GM21529 (cell line): Measurements from ENCODE around the gene RBBP5.

Experiments
- ATAC-seq: cut with Tn5 transposase; IDR thresholded peaks from one replicate; pipeline ENCODE4 v1.9.1; 2021; ENCODE audit not compliant: unreplicated experiment

The RBBP5 gene

DNA sequence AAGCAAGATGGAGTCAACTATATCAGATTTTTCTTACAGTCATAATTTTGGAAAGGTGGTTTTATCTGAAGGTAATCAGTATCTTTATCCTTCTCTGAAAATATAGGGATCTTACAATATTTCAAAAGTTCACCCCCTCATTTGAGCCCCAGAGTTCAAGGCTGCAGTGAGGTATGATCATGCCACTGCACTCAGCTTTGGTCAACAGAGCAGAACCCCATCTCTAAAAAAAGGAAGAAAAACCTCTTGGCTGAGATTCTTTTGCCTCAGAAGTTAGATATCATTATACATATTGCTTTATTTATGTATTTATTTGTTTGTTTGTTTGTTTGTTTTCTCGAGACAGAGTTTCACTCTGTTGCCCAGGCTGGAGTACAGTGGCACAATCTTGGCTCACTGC, 11.5 kb upstream of the RBBP5 start:
- ATAC-seq = no peak

DNA sequence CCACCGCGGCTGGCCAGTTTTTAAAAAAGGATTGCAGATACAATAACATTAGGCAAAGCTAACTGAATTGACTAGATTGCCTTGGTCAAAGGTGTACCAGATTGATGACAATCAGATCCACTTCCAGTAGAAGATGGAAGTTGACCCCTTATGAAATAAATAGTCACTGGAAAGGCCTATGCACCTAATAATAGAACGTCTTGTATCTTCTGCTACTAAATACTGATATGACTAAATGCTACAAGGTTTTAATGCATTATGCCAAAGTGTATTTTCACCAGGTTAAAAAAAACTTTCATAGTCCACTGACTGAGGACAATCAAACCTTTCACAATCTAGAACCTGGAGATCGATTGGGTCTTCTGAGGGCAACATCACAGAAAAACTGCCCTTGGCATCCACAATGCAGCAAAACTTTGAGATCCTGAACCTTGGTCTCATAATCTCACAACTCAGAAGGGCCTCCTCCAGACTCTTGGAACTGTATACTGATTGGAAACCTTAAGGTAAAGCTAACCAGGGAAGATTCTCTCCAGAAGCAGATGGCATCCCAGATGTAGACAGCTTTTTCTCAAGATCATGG, 7.8 kb upstream of the RBBP5 start:
- ATAC-seq = no peak

DNA sequence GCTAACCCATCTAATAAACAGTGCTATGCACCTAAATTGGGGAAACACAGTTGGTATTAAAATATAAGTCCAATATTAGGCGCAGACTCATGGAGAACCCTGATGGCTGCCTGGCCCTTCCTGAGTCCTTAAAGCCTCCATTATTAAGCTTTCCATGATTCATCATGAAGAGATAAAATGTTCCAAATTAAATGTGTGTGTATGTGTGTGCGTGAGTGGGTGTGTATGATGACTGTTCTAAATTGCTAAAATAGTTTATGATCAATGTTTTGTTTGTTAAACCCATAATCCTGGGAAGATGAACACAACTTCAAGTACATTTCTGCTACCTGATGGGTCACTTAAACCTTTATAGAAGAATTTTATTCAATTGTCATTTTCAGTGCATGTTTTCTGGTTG, 6.3 kb upstream of the RBBP5 start:
- ATAC-seq = no peak

DNA sequence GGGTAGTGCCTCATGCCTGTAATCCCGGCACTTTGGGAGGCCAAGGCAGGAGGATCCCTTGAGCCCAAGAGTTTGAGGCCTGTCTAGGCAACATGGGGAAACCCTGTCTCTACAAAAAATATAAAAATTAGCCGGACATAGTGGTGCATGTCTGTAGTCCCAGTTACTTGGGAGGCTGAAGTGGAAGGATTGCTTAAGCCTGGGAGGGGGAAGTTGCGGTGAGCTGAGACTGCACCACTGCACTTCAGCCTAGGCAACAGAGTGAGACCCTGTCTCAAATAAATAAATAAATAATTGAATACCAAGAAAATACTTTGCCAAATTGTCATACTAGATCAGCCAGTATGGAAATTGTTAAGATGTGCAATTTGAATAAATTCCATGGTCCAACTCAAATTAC, 5.9 kb upstream of the RBBP5 start:
- ATAC-seq = no peak

DNA sequence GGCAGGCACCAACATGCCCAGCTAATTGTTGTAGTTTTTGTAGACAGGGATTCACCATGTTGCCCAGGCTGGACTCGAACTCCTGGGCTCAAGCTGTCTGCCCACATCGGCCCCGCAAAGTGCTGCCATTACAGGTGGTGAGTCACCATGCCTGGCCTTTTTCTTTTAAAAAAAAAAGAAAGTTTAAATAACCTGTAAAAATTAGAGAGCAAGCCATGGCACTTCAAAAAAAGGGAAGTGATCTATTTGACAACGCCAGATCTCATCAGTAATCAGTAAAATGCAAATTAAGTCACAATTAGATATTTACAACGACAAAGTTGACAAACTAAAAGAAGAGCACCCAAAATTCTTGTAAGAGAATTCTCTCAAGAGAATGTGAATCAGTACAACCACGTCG, 2.9 kb upstream of the RBBP5 start:
- ATAC-seq = no peak

DNA sequence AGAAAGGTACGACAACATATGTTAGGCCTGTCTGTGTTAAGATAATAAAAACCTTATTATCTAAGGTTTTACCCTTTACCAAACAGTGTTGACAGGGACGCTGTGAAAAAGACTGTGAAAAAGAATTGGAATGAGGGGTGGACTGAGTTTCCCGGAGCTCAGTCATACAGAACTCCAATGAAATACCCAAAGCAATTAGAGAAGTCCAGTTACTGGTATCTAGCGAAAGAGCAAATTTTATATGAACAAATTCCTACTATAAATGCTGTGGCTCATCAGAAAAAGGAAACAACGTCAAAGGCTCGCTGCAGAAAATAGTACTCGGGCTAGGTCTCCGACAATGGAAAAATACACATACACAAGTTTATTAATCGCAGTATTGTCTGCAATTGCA, 708 bp upstream of the RBBP5 start:
- peak; percentile 9 for ATAC-seq

DNA sequence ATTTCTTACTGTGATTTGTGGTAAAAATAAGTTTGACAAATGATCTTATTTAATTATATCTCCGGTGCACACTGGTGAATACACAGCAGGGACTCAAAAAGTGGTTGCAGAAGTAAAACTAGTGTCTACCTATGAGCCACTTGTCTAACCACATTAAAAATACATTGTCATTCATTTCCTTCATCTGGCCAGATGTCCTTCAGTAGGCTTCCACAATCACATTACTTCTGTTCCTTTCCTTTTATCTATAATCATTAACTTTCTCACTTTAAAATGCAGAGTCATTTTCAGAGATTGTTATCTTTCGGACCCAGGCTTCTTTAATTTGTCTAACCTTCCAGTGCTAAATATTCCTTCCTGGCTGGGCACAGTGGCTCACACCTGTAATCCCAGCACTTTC, 3.0 kb downstream of the RBBP5 start:
- no peak for ATAC-seq

DNA sequence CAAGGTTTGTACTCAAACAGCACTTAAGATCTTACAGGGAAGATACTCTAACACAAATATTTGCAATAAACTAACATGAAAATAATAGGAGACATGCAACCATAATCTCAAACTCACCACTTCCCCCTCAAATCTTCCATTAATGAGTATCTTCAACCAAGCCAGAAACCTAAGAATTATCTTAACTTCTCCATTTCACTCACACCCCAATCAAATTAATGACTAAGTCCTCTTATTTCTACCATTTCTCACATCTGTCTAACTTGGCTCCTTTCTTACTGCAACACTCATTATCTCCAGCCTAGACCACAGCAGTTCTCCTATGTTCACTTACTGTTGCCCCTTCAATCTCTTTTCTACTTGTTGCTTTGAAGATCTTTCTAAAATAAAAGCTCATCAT, 10.4 kb downstream of the RBBP5 start:
- ATAC-seq = no peak

DNA sequence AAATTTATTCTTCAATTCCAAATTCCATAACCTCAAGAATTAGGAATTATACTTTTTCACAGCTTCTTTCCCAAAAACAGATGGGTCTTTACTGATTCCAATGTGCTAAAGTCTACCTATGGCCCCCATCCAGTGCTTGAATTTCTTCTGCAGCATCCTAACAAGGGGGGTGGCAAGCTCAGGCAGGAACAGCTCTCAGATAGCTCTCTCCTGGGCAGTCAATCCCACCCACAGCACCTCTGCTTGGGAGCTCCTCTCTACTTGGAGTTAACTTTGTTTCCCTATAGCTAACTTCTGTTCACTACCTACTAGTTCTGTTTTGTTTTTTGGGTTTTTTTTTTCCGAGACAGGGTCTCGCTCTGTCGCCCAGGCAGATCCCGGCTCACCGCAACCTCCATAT, 12.1 kb downstream of the RBBP5 start:
- ATAC-seq = no peak

DNA sequence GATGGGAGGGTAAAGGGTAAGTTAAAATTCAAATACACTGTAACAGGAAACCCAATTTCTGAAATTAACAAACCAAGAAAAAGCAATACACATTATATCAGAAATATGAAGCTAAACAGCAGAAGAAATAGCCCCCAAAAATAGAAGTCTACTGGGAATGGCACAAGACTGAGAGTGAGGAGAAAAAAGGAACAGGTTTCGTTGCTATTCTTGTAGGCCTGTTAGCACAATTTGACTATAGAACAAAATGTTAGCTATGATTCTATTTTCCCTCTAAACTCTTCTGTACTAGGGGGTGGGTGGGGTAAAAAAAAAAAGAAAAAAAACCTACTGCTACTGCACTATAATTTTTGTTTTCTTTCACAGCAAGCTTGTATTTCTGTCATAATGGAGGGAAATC, 12.5 kb downstream of the RBBP5 start:
- no peak for ATAC-seq

DNA sequence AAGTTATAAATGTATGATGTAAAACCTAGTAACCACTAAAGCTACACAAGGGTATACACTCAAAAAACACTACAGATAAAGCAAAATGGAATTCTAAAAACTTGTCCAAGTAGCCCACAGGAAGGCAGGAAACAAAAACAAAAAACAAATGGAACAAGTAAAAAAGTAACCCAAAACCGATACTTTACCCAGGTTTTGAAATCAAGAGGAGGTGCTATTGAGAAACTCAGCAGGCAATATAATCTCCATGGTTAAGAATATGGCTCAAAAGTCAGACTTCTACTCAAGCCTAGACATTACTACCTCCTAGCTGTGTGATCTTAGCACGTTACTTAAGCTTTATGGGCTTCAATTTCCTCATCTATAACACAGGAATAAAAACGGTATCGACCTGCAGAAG, 13.3 kb downstream of the RBBP5 start:
- no peak for ATAC-seq

DNA sequence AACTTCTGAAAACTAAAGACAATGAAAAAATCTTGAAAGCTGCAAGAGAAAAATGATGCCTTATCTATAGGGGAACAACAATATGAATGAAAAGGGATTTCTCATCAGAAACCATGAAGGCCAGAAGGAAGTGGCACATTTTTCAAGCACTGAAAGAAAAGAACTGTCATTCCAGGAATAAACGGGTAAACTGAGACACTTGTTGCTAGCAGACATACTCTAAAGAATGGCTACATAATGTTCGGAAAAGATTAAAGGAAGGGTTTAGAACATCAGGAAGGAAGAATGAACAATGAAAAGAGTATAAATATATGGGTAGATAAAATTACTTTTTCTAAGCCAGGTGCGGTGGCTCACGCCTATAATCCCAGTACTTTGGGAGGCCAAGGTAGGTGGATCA, 14.5 kb downstream of the RBBP5 start:
- no peak for ATAC-seq

DNA sequence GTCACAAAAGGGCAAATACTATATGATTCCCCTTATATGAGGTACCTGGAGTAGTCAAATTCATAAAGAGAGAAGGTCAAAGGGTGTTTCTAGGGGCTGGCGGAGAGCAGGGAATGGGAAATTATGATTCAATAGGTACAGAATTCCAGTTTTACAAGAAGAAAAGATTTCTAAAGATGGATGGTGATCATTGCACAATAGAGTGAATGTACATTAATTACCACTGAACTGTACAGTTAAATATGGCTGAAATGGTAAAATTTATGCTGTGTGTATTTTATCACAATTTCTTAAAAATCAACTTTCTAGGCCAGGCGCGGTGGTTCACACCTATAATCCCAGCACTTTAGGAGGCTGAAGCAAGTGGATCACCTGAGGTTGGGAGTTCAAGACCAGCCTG, 19.4 kb downstream of the RBBP5 start:
- no peak for ATAC-seq

DNA sequence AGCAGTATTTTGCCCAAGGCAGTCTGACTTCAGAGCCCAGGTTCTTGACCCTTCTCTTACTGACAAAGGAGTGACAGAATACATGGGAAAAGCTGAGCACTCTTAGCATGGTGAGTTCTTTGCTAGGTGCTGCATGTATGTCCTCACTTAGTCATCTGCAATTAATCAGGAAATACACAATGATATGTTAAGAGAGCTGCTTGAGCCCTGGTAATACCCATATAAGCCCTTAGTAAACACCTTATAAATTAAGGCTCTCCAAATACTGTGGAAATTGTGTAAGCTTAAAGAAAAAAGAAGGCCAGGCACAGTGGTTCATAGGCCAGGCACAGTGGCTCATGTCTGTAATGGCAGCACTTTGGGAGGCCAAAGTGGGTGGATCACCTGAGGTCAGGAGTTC, 23.5 kb downstream of the RBBP5 start:
- no peak for ATAC-seq

DNA sequence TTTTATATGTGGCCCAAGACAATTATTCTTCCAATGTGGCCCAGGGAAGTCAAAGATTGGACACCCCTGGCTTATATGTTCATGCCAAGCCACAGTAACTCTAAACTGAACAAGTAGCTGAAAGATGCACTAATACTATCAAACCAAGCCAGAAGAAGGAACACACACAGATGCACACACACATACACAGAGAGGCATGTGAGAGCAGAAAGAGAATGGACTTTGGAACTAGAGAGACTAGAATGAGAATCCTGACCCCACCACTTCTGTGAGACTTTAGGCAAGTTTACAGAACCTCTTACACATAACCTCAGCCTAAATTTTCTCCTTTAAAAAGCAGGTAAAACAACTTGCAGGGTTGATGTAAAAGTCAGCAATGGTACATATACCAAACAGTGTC, 26.4 kb downstream of the RBBP5 start:
- ATAC-seq = no peak

DNA sequence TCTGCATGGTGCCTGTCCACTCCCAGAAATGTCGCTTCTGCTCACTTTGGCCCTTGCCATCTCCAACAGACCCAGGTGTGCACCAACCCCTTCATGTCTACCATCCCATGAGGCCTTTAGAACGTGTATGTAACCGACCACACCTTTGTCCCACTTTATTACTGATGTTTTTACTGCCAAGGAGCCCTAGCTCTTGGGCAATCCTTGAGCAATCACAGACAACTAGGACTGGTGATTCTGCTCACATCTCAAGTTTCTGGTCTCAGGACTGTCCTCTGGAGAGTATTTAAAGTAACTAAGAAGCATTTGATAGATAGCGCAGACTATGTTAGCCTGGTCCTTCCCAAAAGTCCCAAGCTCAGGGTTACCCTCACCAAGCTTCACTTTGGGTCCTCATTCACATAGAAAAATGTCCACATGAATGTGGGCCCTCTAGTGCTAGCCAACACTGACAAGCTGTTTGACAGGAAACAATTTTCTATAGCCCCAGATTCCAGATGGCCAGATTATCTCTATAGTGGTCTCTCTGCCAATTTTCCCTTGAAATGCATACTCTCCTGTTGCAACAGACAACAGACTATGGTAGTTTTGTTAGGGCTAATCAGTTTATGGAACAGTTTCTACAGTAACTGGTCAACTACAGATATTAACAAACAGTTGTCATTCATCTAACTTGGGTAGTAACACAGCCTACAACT, 30.6 kb downstream of the RBBP5 start:
- ATAC-seq = no peak

DNA sequence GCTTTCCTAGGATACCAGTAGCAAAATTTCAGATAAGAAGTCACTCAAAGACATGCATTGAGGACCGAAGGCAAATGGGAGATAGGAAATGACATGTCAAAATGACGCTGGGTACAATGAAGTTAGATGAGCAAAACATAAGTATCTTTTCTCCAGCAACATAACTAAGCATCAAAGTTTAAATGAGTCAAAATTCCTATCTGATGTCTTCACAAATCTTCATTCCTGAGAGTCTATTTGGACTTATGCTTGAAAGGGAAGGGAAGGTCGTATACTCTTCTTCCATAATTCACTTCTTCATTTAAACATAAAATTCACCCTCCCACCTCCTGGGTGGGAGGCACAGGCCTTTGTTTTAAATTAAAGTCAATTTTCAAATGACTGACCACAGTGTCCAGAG, 33.4 kb downstream of the RBBP5 start:
- ATAC-seq = no peak

DNA sequence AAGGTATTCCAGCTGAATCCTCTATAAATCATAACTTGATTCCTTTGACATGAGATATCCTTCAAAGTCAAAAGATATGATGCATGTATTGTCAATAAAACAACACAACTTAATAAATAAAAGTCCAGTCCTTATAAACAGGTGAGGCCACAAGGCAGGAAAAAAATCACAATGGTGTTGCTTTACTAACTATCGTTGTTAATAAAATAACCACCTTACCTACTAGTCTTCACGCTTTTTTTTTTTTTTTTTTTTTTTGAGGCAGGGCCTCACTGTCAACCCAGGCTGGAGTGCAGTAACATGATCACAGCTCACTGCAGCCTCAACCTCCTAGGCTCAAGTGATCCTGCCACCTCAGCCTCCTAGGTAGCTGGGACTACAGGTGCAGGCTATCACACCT, 37.4 kb downstream of the RBBP5 start, which contains the start of gene TMEM81:
Gene TMEM81 (minus strand): TSS at position 101 of the 400 bp plus-strand sequence. CDS start 140 bp downstream, outside the sequence.
- no peak for ATAC-seq

DNA sequence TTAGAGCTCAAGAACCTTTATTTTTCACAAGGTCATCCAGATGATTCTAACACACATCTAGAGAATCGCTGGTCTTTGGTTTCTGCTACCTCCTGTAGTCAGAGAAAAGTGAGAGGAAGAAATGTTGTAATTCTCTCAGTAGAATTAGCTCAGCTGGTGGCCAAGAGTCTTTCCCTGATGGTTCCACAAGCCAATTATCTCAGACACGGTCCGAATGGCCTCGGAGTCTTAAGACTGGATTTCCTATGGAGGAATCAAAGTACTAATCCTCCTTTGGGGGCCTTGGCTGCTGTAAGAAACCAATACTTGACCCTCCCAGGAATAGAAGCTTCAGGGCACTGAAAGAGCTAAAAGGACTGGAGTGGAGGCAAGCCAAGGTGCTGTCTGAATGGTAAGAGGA, 39.3 kb downstream of the RBBP5 start:
- no peak for ATAC-seq

DNA sequence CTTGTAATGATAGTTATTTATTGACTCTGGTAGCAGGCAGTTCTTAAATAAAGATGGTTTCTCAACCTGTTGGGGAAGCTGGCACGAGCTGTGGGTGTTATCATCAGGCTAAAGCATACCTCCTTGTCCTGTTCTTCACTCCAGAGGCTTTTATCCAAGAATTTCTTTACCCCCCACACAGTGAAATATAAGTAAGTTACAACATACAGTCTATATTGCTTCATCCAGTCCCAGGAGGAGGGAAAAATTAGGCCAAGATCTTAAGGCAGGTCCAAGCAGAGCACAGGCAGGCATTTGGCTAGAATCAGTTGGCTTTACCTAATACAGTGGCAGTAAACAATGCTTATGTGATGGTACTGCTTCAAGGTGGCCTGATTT, 43.9 kb downstream of the RBBP5 start:
- ATAC-seq = no peak

DNA sequence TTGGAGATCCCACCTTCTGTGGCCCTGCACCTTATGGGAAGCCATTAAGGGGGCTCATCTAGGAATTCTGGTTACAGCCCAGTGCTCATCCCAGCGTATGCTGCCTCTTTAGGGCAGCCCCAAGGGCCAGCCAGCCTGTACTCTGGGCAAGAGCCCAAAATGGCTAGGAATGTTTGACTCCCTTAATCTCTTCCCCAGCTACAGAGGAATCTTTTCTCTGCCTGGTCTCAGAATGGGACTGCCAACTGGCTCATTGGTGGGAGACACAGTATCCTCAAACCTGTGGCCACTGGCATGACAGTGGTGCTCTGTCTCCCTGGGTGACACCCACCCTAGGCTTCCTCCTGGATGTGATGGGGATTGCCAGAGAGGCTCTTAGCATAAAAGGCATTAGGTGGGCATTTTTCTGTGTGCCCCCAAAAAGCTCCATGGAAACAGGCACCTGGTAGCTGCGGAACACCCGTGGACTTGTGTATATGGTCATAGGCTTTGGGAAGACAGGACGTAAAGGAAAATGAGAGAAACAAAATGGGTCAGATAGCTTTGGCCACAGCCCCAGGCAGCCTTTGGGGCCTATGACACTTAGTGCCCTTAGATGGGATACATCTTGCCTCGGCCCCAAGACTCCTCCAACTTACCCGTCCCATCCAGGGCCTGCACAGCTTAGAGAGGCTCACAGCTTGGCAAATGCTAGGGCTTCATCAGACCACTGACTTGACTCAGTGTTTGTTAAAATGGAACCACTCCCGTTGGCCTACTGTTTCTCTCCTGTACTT, 44.4 kb downstream of the RBBP5 start:
- no peak for ATAC-seq

DNA sequence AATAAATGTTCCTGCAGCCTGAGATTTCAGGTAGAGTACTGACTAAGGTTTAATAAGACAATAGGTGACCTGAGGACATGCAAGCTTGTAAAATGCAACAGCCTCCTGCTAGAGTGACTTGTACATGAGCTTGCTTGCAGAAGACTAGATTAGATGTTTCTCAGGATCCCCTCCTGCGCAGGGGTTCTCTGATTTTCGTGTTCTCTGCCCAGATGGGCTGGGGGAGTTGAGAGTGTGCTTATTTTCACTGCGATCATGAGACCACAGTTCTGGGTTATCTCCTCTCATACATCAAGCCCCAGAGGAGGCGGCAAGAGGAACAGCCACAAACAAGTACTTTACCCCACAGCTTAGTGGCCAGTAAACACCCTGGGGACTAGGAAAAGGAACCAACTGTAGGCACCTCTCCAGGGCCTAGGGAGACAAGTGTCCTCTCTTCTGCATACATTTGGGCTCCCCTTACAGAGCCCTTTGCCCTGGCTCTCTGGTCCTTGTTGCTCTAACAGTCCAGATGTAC, 45.5 kb downstream of the RBBP5 start:
- no peak for ATAC-seq
